Keratinocyte (primary cell): ENCODE data around the gene KANK2. TPM values are rescaled to one million over a fixed set of nuclear protein-coding genes. Genes with fewer than 3 reads are reported as not detected.

Experiments used
- DNase-seq: peaks from one replicate; pipeline ENCODE4 v3.0.0-alpha.2; 2011; ENCODE audit warnings: low read depth, missing footprints, low spot score
- FAIRE-seq: peaks from 2 replicates; lab custom pipeline; 2011; peaks lifted over from hg19 to GRCh38; lab: Jason Lieb, UNC
- H2AFZ ChIP-seq: 2 replicates; pipeline ENCODE4 v1.6.0; 2012; ENCODE audit warnings: low read length, control low read depth, inconsistent platforms; ENCODE audit not compliant: control insufficient read depth
- H3K27ac ChIP-seq: 2 replicates; pipeline ENCODE4 v1.5.1; 2011; ENCODE audit warnings: low read length; ENCODE audit not compliant: control insufficient read depth, insufficient read depth
- H3K27me3 ChIP-seq: 3 replicates; pipeline ENCODE4 v1.6.0; 2011; ENCODE audit warnings: low read length; ENCODE audit not compliant: control insufficient read depth, insufficient read depth; ENCODE audit errors: extremely low read depth
- H3K36me3 ChIP-seq, 2 experiments: 2 replicates in 1 of 2; 3 replicates in 1 of 2; pipeline ENCODE4 v1.5.1; 2011; ENCODE audit warnings: low read length in 2 of 2, mild to moderate bottlenecking in 1 of 2; ENCODE audit not compliant: control insufficient read depth in 2 of 2, insufficient read depth in 2 of 2; ENCODE audit errors: extremely low read depth in 1 of 2
- H3K4me1 ChIP-seq: 3 replicates; pipeline ENCODE4 v1.5.1; 2011; ENCODE audit warnings: low read length; ENCODE audit not compliant: control insufficient read depth, insufficient read depth; ENCODE audit errors: extremely low read depth
- H3K4me2 ChIP-seq: 3 replicates; pipeline ENCODE4 v1.6.0; 2011; ENCODE audit warnings: low read depth, low read length; ENCODE audit not compliant: control insufficient read depth, insufficient read depth; ENCODE audit errors: extremely low read depth
- H3K4me3 ChIP-seq, 3 experiments: fragments of 200-600 bp in 1 of 3; sonication (generic) in 1 of 3; 2 replicates in 2 of 3; 3 replicates in 1 of 3; pipeline ENCODE4 v1.5.1; 2011 to 2016; ENCODE audit warnings: low read length in 3 of 3, mild to moderate bottlenecking in 3 of 3, control low read depth in 2 of 3, inconsistent platforms in 1 of 3, low read depth in 1 of 3, mixed read lengths in 1 of 3, mixed run types in 1 of 3, moderate library complexity in 1 of 3; ENCODE audit not compliant: control insufficient read depth in 2 of 3, insufficient read depth in 2 of 3; ENCODE audit errors: extremely low read depth in 1 of 3
- H3K79me2 ChIP-seq: 2 replicates; pipeline ENCODE4 v1.6.0; 2012; ENCODE audit warnings: low read length; ENCODE audit not compliant: control insufficient read depth, insufficient read depth
- H3K9ac ChIP-seq: 3 replicates; pipeline ENCODE4 v1.6.0; 2011; ENCODE audit warnings: low read length; ENCODE audit not compliant: control insufficient read depth, insufficient read depth; ENCODE audit errors: extremely low read depth
- H3K9me1 ChIP-seq: 3 replicates; pipeline ENCODE4 v1.6.0; 2011; ENCODE audit warnings: low read length; ENCODE audit not compliant: control insufficient read depth, insufficient read depth; ENCODE audit errors: extremely low read depth
- H3K9me3 ChIP-seq: 2 replicates; pipeline ENCODE4 v1.5.1; 2012; ENCODE audit warnings: low read depth, low read length; ENCODE audit not compliant: control insufficient read depth
- H4K20me1 ChIP-seq: 3 replicates; pipeline ENCODE4 v1.6.0; 2011; ENCODE audit warnings: low read length; ENCODE audit not compliant: control insufficient read depth, insufficient read depth; ENCODE audit errors: extremely low read depth
- EZH2 ChIP-seq: IDR thresholded peaks from one replicate; pipeline ENCODE4 v1.6.1; 2012; ENCODE audit warnings: inconsistent platforms, mild to moderate bottlenecking, low read length, moderate library complexity
- dilution Hi-C: fragments of 300-500 bp; cut with MboI; formaldehyde crosslinking; loops from one replicate; pipeline ENCODE4 v1.7.0; 2020; ENCODE audit warnings: low sequenced_read_pairs; ENCODE audit not compliant: extremely low pct_ligation_motif_present
- polyA plus RNA-seq, 5 experiments: library from polyadenylated mRNA; depleted of rRNA in 3 of 5; stranded (reverse) in 3 of 5; stranded (forward) in 1 of 5; unstranded in 1 of 5; fragments of >200 nt; gene quantifications; 1 replicate in 1 of 5; 2 replicates in 3 of 5; 3 replicates in 1 of 5; pipeline versions ENCODE4 v1.2.1 to v1.2.3, GENCODE V29; 2011 to 2012; ENCODE audit warnings: missing spikeins in 2 of 5, low read depth in 1 of 5, low replicate concordance in 1 of 5
- TF ChIP-seq, protein P1 (sequence below), 3 experiments: IDR thresholded peaks in 1 of 3; conservative IDR thresholded peaks in 1 of 3; optimal IDR thresholded peaks in 1 of 3; 2 replicates in 2 of 3; 3 replicates in 1 of 3; pipeline versions ENCODE3 to v1.5.1; 2011; ENCODE audit warnings: low read length in 3 of 3, mild to moderate bottlenecking in 3 of 3, moderate library complexity in 2 of 3, control low read depth in 1 of 3, inconsistent platforms in 1 of 3; ENCODE audit not compliant: insufficient read depth in 2 of 3; ENCODE audit errors: extremely low read depth in 1 of 3

Gene KANK2
- polyA plus RNA-seq, 1 donor (not counting 4 experiments of a cell fraction or from before 2014, with no cell fraction given) = 2.8 TPM

DNA sequence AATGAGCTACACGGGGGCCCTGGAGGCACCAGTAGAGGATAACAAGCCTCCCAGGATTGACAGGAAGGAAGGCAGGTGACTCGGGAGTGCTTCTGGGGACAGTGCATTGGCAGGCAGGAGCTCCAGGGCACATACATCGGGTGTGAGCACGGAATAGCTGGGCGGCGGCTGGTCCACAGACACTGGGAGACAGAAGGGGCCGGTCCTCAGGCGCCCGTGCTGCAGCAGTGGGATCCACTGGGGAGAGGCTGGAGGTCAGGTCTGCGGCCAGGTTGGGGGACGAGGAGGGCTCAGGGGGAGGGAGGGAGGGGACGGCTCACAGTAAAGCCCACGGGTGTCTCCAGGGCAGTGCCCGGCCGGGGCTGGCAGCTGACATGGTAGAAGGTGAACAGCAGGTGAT lies 40.0 kb upstream of the KANK2 start:
- Histone ChIP-seq H3K4me3 (no peak overlapping the region), H3K4me1 (no peaks in the 10 kb centered on the region), H3K79me2 (no peaks in the 10 kb centered on the region), H3K27me3 (no peaks in the 10 kb centered on the region), H2AFZ (no peak overlapping the region), H3K9me1 (no peaks in the 10 kb centered on the region), H3K36me3 (peaks cover 14 to 29% of the 10 kb centered on the region in 2 experiments), H3K4me2 (no peak overlapping the region), H3K9ac (no peak overlapping the region), H3K9me3 (no peaks in the 10 kb centered on the region), H4K20me1 (no peaks in the 10 kb centered on the region), H3K27ac (no peak overlapping the region)
- FAIRE-seq (no peak), DNase-seq (no peak)
- dilution Hi-C loops = no loop called here
- TF ChIP-seq, protein P1, sequence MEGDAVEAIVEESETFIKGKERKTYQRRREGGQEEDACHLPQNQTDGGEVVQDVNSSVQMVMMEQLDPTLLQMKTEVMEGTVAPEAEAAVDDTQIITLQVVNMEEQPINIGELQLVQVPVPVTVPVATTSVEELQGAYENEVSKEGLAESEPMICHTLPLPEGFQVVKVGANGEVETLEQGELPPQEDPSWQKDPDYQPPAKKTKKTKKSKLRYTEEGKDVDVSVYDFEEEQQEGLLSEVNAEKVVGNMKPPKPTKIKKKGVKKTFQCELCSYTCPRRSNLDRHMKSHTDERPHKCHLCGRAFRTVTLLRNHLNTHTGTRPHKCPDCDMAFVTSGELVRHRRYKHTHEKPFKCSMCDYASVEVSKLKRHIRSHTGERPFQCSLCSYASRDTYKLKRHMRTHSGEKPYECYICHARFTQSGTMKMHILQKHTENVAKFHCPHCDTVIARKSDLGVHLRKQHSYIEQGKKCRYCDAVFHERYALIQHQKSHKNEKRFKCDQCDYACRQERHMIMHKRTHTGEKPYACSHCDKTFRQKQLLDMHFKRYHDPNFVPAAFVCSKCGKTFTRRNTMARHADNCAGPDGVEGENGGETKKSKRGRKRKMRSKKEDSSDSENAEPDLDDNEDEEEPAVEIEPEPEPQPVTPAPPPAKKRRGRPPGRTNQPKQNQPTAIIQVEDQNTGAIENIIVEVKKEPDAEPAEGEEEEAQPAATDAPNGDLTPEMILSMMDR (optimal IDR thresholded peaks at IDR 0.05 in 1 of 3, IDR thresholded peaks at IDR 0.05 in 1 of 3, conservative IDR thresholded peaks at IDR 0.05 in 1 of 3; ENCODE audit: extremely low read depth in 1 of 3, insufficient read depth in 2 of 3, low read length in 3 of 3) = no peak
- no peak for TF ChIP-seq EZH2

DNA sequence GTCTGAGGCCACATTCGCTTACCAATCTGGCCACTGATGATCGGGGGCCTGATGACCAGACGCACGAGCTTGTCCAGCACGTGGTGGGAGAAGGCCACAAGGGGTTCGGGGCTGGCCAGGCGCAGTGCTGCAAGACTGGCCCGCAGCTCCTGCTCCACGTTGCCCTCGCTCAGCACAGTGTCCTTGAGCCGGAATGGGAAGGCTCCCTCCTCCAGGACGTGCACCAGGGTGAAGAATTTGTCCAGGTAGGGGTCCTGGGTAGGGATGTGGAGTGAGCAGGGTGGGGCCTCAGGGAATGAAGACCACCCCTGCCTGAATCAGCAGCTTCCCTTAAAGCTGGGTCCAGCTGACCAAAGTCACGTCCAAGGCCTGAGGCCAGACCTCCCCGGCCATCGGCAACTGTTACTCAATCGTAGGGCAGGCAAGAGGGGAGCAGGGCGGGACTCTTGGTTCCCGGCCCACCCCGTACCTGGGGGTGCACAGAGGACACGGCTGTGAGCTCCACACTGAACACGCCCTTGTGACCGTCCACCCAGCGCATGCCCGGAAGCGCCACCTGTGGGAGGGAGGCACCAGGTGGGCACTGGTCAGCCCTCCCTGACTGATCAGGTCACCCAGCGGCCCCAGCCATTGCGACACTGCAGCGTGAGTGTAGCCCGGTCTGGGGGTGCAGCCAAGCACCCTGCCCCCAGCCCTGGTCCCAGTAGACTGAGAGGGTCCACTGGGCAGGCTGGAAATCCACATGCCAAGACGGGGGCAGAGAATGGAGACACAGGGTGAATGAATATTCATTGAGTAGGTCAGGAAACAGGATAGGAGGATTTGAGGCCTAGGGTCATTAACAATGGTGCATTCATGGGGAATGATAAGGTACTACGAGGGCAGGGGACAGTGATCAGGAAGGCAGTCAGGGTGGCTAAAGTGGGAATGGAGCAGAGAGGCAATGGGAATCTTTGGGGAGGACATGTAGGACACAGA lies 39.3 kb upstream of the KANK2 start:
- dilution Hi-C loops = no loop called here
- H3K27me3 ChIP-seq = no peaks in the 10 kb centered on the region
- H3K9me3 ChIP-seq = no peaks in the 10 kb centered on the region
- H3K9me1 ChIP-seq = no peaks in the 10 kb centered on the region
- no peak for DNase-seq
- H3K4me1 ChIP-seq = no peaks in the 10 kb centered on the region
- H3K36me3 ChIP-seq = peaks cover 14 to 30% of the 10 kb centered on the region in 2 experiments
- no peak for FAIRE-seq
- no peak overlapping the region for H3K27ac ChIP-seq
- no peaks in the 10 kb centered on the region for H4K20me1 ChIP-seq
- H2AFZ ChIP-seq = no peak overlapping the region
- H3K9ac ChIP-seq = no peak overlapping the region
- no peak overlapping the region for H3K4me3 ChIP-seq
- no peaks in the 10 kb centered on the region for H3K79me2 ChIP-seq
- H3K4me2 ChIP-seq = no peak overlapping the region
- TF ChIP-seq, protein P1 (optimal IDR thresholded peaks at IDR 0.05 in 1 of 3, IDR thresholded peaks at IDR 0.05 in 1 of 3, conservative IDR thresholded peaks at IDR 0.05 in 1 of 3; ENCODE audit: extremely low read depth in 1 of 3, insufficient read depth in 2 of 3, low read length in 3 of 3) = no peak
- no peak for TF ChIP-seq EZH2
